Ishikawa (cell line): ENCODE data around the gene PDE8A.

Source experiments
- CEBPB ChIP-seq: IDR thresholded peaks from 2 replicates; pipeline ENCODE4 v1.6.1; 2012
- CREB1 ChIP-seq: IDR thresholded peaks from 2 replicates; pipeline ENCODE4 v1.6.1; 2012; ENCODE audit warnings: low read depth
- EGR1 ChIP-seq: IDR thresholded peaks from 2 replicates; pipeline ENCODE4 v1.6.1; 2012
- EP300 ChIP-seq: IDR thresholded peaks from 2 replicates; pipeline ENCODE4 v1.6.1; 2012; ENCODE audit warnings: borderline replicate concordance
- FOXM1 ChIP-seq: IDR thresholded peaks from 2 replicates; pipeline ENCODE4 v1.6.1; 2012; ENCODE audit warnings: low read depth, borderline replicate concordance
- NFIC ChIP-seq: IDR thresholded peaks from 2 replicates; pipeline ENCODE4 v1.6.1; 2012
- RAD21 ChIP-seq: IDR thresholded peaks from 2 replicates; pipeline ENCODE4 v1.6.1; 2012; ENCODE audit warnings: low read depth
- TAF1 ChIP-seq: IDR thresholded peaks from 2 replicates; pipeline ENCODE4 v1.6.1; 2012; ENCODE audit warnings: low read depth, mild to moderate bottlenecking
- TCF12 ChIP-seq: IDR thresholded peaks from 2 replicates; pipeline ENCODE4 v1.6.1; 2012; ENCODE audit warnings: low read depth
- TEAD4 ChIP-seq: IDR thresholded peaks from 2 replicates; pipeline ENCODE4 v1.6.1; 2012
- USF1 ChIP-seq: IDR thresholded peaks from 2 replicates; pipeline ENCODE4 v1.6.1; 2012
- YY1 ChIP-seq: IDR thresholded peaks from 2 replicates; pipeline ENCODE4 v1.6.1; 2012; ENCODE audit warnings: low read depth
- ZBTB7A ChIP-seq: IDR thresholded peaks from 2 replicates; pipeline ENCODE4 v1.6.1; 2012; ENCODE audit warnings: low read depth
- TF ChIP-seq, protein P1 (sequence below): IDR thresholded peaks from 2 replicates; pipeline ENCODE4 v1.6.1; 2012
- TF ChIP-seq, protein P2 (sequence below): IDR thresholded peaks from 2 replicates; pipeline ENCODE4 v1.6.1; 2012; ENCODE audit warnings: low read depth, mild to moderate bottlenecking

Gene PDE8A

DNA sequence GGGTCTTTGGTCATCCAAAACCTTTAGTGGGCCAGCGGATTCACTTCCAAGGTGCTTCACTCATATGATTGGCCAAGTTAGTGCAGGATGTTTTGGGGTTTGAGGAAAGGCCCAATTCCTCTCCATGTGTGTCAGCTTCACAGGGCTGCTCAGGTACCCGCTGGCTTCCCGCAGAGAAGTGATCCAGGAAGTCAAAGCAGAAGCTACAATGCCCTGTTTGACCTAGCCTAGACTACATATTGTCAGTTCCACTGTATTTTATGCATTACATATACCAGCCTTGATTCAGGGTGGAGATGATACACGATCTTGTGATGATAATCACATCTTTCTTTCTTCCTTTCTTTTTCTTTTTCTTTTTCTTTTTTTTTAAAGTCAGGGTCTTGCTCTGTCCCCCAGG is 32.1 kb downstream of the PDE8A start:
- TF ChIP-seq, protein P1, sequence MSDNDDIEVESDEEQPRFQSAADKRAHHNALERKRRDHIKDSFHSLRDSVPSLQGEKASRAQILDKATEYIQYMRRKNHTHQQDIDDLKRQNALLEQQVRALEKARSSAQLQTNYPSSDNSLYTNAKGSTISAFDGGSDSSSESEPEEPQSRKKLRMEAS = no peak
- TF ChIP-seq CREB1 = no peak
- TF ChIP-seq EP300 = no peak
- no peak for TF ChIP-seq TCF12
- TF ChIP-seq USF1 = no peak
- no peak for TF ChIP-seq TEAD4
- no peak for TF ChIP-seq ZBTB7A
- no peak for TF ChIP-seq TAF1
- TF ChIP-seq FOXM1 = no peak
- no peak for TF ChIP-seq CEBPB
- TF ChIP-seq NFIC = no peak
- TF ChIP-seq, protein P2, sequence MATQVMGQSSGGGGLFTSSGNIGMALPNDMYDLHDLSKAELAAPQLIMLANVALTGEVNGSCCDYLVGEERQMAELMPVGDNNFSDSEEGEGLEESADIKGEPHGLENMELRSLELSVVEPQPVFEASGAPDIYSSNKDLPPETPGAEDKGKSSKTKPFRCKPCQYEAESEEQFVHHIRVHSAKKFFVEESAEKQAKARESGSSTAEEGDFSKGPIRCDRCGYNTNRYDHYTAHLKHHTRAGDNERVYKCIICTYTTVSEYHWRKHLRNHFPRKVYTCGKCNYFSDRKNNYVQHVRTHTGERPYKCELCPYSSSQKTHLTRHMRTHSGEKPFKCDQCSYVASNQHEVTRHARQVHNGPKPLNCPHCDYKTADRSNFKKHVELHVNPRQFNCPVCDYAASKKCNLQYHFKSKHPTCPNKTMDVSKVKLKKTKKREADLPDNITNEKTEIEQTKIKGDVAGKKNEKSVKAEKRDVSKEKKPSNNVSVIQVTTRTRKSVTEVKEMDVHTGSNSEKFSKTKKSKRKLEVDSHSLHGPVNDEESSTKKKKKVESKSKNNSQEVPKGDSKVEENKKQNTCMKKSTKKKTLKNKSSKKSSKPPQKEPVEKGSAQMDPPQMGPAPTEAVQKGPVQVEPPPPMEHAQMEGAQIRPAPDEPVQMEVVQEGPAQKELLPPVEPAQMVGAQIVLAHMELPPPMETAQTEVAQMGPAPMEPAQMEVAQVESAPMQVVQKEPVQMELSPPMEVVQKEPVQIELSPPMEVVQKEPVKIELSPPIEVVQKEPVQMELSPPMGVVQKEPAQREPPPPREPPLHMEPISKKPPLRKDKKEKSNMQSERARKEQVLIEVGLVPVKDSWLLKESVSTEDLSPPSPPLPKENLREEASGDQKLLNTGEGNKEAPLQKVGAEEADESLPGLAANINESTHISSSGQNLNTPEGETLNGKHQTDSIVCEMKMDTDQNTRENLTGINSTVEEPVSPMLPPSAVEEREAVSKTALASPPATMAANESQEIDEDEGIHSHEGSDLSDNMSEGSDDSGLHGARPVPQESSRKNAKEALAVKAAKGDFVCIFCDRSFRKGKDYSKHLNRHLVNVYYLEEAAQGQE = no peak
- no peak for TF ChIP-seq RAD21
- no peak for TF ChIP-seq YY1
- no peak for TF ChIP-seq EGR1

- TF ChIP-seq TEAD4 (no peak), YY1 (no peak), FOXM1 (no peak), EP300 (no peak), ZBTB7A (no peak), EGR1 (no peak), CREB1 (no peak), TCF12 (no peak), CEBPB (no peak), NFIC (no peak), USF1 (no peak), TAF1 (no peak), RAD21 (no peak)
- TF ChIP-seq, protein P1 = no peak
- TF ChIP-seq, protein P2 = no peak
These were observed 33.3 kb downstream of the PDE8A start for GRCh38 chr15:85014932-85015331.

- TF ChIP-seq TCF12 (no peak), YY1 (no peak), TEAD4 (no peak), CEBPB (no peak), FOXM1 (no peak), EP300 (no peak), USF1 (no peak), RAD21 (no peak)
These were observed 34.6 kb downstream of the PDE8A start for GRCh38 chr15:85016275-85016674.

- no peak for TF ChIP-seq TCF12
These were observed 38.3 kb downstream of the PDE8A start for GRCh38 chr15:85019815-85020590.

- TF ChIP-seq CEBPB = no peak
- TF ChIP-seq, protein P1 = no peak
- TF ChIP-seq EGR1 = no peak
- no peak for TF ChIP-seq NFIC
- TF ChIP-seq USF1 = no peak
- TF ChIP-seq, protein P2 = no peak
- TF ChIP-seq TEAD4 = no peak
- TF ChIP-seq TAF1 = no peak
- no peak for TF ChIP-seq TCF12
- TF ChIP-seq CREB1 = no peak
- TF ChIP-seq RAD21 = no peak
- TF ChIP-seq EP300 = no peak
- no peak for TF ChIP-seq FOXM1
- TF ChIP-seq YY1 = no peak
- TF ChIP-seq ZBTB7A = no peak
These were observed 39.8 kb downstream of the PDE8A start for GRCh38 chr15:85021409-85021808.
